ENCODE results near the gene PPP1R8. TPM values are rescaled to one million over a fixed set of nuclear protein-coding genes. Genes with fewer than 3 reads are reported as not detected.

The PPP1R8 gene
- total and polyA plus RNA-seq, 9 of the 15 experiments (the other 6 are each of a cell fraction or from before 2014, with no cell fraction given) = 16.2 to 107 (median 75.3) TPM

- TF ChIP-seq YY1 (IDR thresholded peaks at IDR 0.05; ENCODE audit: borderline replicate concordance in 1 of 3, control insufficient read depth in 1 of 3, extremely low read depth in 1 of 3, insufficient read depth in 3 of 3, insufficient read length in 1 of 3, insufficient replicate concordance in 2 of 3, low read depth in 1 of 3, low read length in 2 of 3) = no peak
- no peak for TF ChIP-seq AFF1 (IDR thresholded peaks at IDR 0.05; ENCODE audit: low read depth in 1 of 2, partially characterized antibody in 2 of 2)
- TF ChIP-seq RFX1 (IDR thresholded peaks at IDR 0.05) = no peak
- no peak for TF ChIP-seq TCFL5 (CRISPR knock-in tag; conservative IDR thresholded peaks at IDR 0.05)
- TF ChIP-seq PHB2 (IDR thresholded peaks at IDR 0.05; ENCODE audit: low read depth) = no peak
- TF ChIP-seq ZNF551 (CRISPR knock-in tag; IDR thresholded peaks at IDR 0.05) = no peak
- 0 out of 2 replicates have a peak, but pooled peaks have one; percentile 11 for TF ChIP-seq RB1 (IDR thresholded peaks at IDR 0.05; ENCODE audit: low read depth)
- TF ChIP-seq ATF4 (CRISPR knock-in tag; IDR thresholded peaks at IDR 0.05) = no peak; the same call in 1 of the 2 replicates
- no peak for TF ChIP-seq NFIC (IDR thresholded peaks at IDR 0.05)
- no peak for TF ChIP-seq KAT7 (CRISPR knock-in tag; IDR thresholded peaks at IDR 0.05; ENCODE audit: borderline replicate concordance)
- no peak for TF ChIP-seq SIRT6 (IDR thresholded peaks at IDR 0.05; ENCODE audit: low read depth, low read length)
- TF ChIP-seq ETV6 (IDR thresholded peaks at IDR 0.05; ENCODE audit: borderline replicate concordance in 1 of 2, low read depth in 2 of 2, low read length in 1 of 2) = no peak
- TF ChIP-seq ETV6 (CRISPR knock-in tag; IDR thresholded peaks at IDR 0.05; ENCODE audit: borderline replicate concordance) = no peak
- no peak for TF ChIP-seq TFAM (CRISPR knock-in tag; conservative IDR thresholded peaks at IDR 0.05)
- TF ChIP-seq ZBTB2 (IDR thresholded peaks at IDR 0.05) = no peak
- no peak; the same call in 1 of the 2 replicates for TF ChIP-seq ZKSCAN1 (IDR thresholded peaks at IDR 0.05; ENCODE audit: low read depth, low read length)
- TF ChIP-seq ATF1 (CRISPR knock-in tag; IDR thresholded peaks at IDR 0.05) = no peak
- no peak for TF ChIP-seq ATF1 (tag; IDR thresholded peaks at IDR 0.05)
- 0 out of 2 replicates have a peak, but pooled peaks have one; percentile 3 for TF ChIP-seq L3MBTL2 (IDR thresholded peaks at IDR 0.05)
- peak; percentile 63 for TF ChIP-seq RBFOX2 (IDR thresholded peaks at IDR 0.05; ENCODE audit: low read depth, low read length)
- no peak for TF ChIP-seq HNRNPLL (IDR thresholded peaks at IDR 0.05; ENCODE audit: low read depth, low read length, poor library complexity, severe bottlenecking)
- TF ChIP-seq DMBX1 (CRISPR knock-in tag; IDR thresholded peaks at IDR 0.05; ENCODE audit: borderline replicate concordance) = no peak; the same call in 1 of the 2 replicates
- TF ChIP-seq ZBTB17 (CRISPR knock-in tag; IDR thresholded peaks at IDR 0.05) = no peak
Measured at GRCh38 chr1:27868932-27869718, 38.5 kb downstream of the PPP1R8 start (continued).

Measured in K562 (cell line).